Smooth muscle cell (in vitro differentiated cells): ENCODE measurements around the gene CKMT2. TPM values are rescaled to one million over a fixed set of nuclear protein-coding genes. Genes with fewer than 3 reads are reported as not detected.

Source experiments
- DNase-seq: peaks from one replicate; lab custom pipeline; 2025; ENCODE audit not compliant: unreplicated experiment; lab: John Stamatoyannopoulos, UW
- H2AFZ ChIP-seq: fragments of 200-600 bp; sonication (generic); 2 replicates; pipeline ENCODE4 v1.6.0; 2016; ENCODE audit warnings: antibody characterized with exemption, low read depth, mild to moderate bottlenecking
- H3F3A ChIP-seq: fragments of 200-600 bp; sonication (generic); 2 replicates; pipeline ENCODE4 v1.6.0; 2017; ENCODE audit warnings: antibody characterized with exemption, low read depth
- H3K27ac ChIP-seq: fragments of 200-600 bp; sonication (generic); 2 replicates; pipeline ENCODE4 v1.5.1; 2016; ENCODE audit warnings: low read depth, mild to moderate bottlenecking
- H3K27me3 ChIP-seq: fragments of 200-600 bp; sonication (generic); 2 replicates; pipeline ENCODE4 v1.6.1; 2016; ENCODE audit warnings: low read depth, mild to moderate bottlenecking
- H3K36me3 ChIP-seq: fragments of 200-600 bp; sonication (generic); 2 replicates; pipeline ENCODE4 v1.5.1; 2016; ENCODE audit warnings: low read depth
- H3K4me1 ChIP-seq: fragments of 200-600 bp; sonication (generic); 2 replicates; pipeline ENCODE4 v1.5.1; 2016; ENCODE audit warnings: low read depth
- H3K4me2 ChIP-seq: fragments of 200-600 bp; sonication (generic); 2 replicates; pipeline ENCODE4 v1.6.0; 2016; ENCODE audit warnings: mild to moderate bottlenecking
- H3K4me3 ChIP-seq: fragments of 200-600 bp; sonication (generic); 2 replicates; pipeline ENCODE4 v1.5.1; 2016; ENCODE audit warnings: mild to moderate bottlenecking
- H3K79me2 ChIP-seq: fragments of 200-600 bp; sonication (generic); 2 replicates; pipeline ENCODE4 v1.6.0; 2016; ENCODE audit warnings: low read depth, mild to moderate bottlenecking
- H3K9ac ChIP-seq: fragments of 200-600 bp; sonication (generic); 2 replicates; pipeline ENCODE4 v1.6.0; 2016; ENCODE audit warnings: low read depth
- H3K9me3 ChIP-seq: fragments of 200-600 bp; sonication (generic); replicated peaks from 2 replicates; pipeline ENCODE4 v1.5.1; 2016; ENCODE audit warnings: low read depth
- H4K20me1 ChIP-seq: fragments of 200-600 bp; sonication (generic); 2 replicates; pipeline ENCODE4 v1.6.0; 2016; ENCODE audit warnings: low read depth
- CTCF ChIP-seq: fragments of 200-600 bp; sonication (generic); IDR thresholded peaks from 2 replicates; pipeline ENCODE4 v1.5.1; 2017; ENCODE audit warnings: borderline replicate concordance, mild to moderate bottlenecking, antibody characterized with exemption; ENCODE audit not compliant: insufficient read depth, poor library complexity, severe bottlenecking
- WGBS: methylation state at CpG from one replicate; pipeline ENCODE4 v1.1.7; 2016; ENCODE audit warnings: low lambda C conversion rate; 5-methylcytosine and 5-hydroxymethylcytosine counted together
- polyA plus RNA-seq: library from polyadenylated mRNA; unstranded; fragments of >200 nt; fragmentation: Nextera tagmentation; extraction: Ambion mirVana; gene quantifications from 2 replicates; pipeline ENCODE4 v1.2.1, GENCODE V29; 2016
- total RNA-seq: library from RNA; depleted of rRNA; stranded (reverse); fragments of >200 nt; gene quantifications from 2 replicates; pipeline ENCODE4 v1.2.3, GENCODE V29; 2014

CKMT2 gene
- 0.49 and 1.5 TPM in 2 replicates for total RNA-seq
- 2.0 TPM in 1 of 2 replicates, not detected in the other for polyA plus RNA-seq

- Histone ChIP-seq H3K27ac (no peak within 1 kb of the TSS), H3K4me2 (peak within 1 kb of the TSS; percentile 80), H2AFZ (peak within 1 kb of the TSS; percentile 41), H3K4me1 (peaks cover 9% of the 10 kb centered on the region), H3F3A (no peaks in the 10 kb centered on the region), H3K9me3 (no peaks in the 10 kb centered on the region), H3K27me3 (no peaks in the 10 kb centered on the region), H3K9ac (no peak within 1 kb of the TSS), H3K79me2 (no peaks in the 10 kb centered on the region), H4K20me1 (no peaks in the 10 kb centered on the region), H3K4me3 (peak within 1 kb of the TSS; percentile 42), H3K36me3 (no peaks in the 10 kb centered on the region)
- TF ChIP-seq CTCF, result no peak
- WGBS, result 8% methylated on average over 17 of the region's 28 CpGs
- peak; percentile 11 for DNase-seq
These were observed at the start of gene CKMT2 for GRCh38 chr5:81233080-81233634. CKMT2 (plus strand) TSS chr5:81233322; CDS start chr5:81251133, 17,811 bp downstream.

- Histone ChIP-seq H3K27me3 (no peaks in the 10 kb centered on the region), H3K27ac (peak overlapping the region; percentile 90), H3K4me3 (no peak overlapping the region), H3K9me3 (no peaks in the 10 kb centered on the region), H3K36me3 (no peaks in the 10 kb centered on the region), H3K4me2 (peak overlapping the region; percentile 27), H3K4me1 (peaks cover 8% of the 10 kb centered on the region), H4K20me1 (no peaks in the 10 kb centered on the region), H3K79me2 (no peaks in the 10 kb centered on the region), H3K9ac (peak overlapping the region; percentile 41), H3F3A (peaks cover 14% of the 10 kb centered on the region), H2AFZ (no peak overlapping the region)
- no peak for DNase-seq
- 28% methylated on average over 11 of the region's 11 CpGs for WGBS
- no peak for TF ChIP-seq CTCF
These were observed 49.0 kb upstream of the CKMT2 start for GRCh38 chr5:81183811-81184748.

GRCh38 chr5:81184749-81185110 lies 48.4 kb upstream of the CKMT2 start:
- Histone ChIP-seq H3K4me1 (peaks cover 8% of the 10 kb centered on the region), H3F3A (peaks cover 14% of the 10 kb centered on the region), H3K4me2 (peak overlapping the region; percentile 27), H3K27ac (peak overlapping the region; percentile 90), H2AFZ (no peak overlapping the region), H3K9ac (peak overlapping the region; percentile 41), H3K9me3 (no peaks in the 10 kb centered on the region), H3K27me3 (no peaks in the 10 kb centered on the region), H3K4me3 (no peak overlapping the region), H4K20me1 (no peaks in the 10 kb centered on the region), H3K79me2 (no peaks in the 10 kb centered on the region), H3K36me3 (no peaks in the 10 kb centered on the region)
- DNase-seq, result no peak
- WGBS, result 40% methylated on average over 6 of the region's 6 CpGs
- TF ChIP-seq CTCF, result no peak
